HCT116 (cell line): ENCODE data around the gene AEBP2. TPM values are rescaled to one million over a fixed set of nuclear protein-coding genes. Genes with fewer than 3 reads are reported as not detected.

Source experiments
- ATAC-seq: fragments of 200-7000 bp; cut with Tn5 transposase; 2 replicates; pipeline ENCODE4 v1.9.1; 2020; ENCODE audit warnings: mild to moderate bottlenecking, moderate library complexity
- BruUV-seq: library from RNA; stranded (reverse); fragments of 400-500 nt; replicated peaks from 2 replicates; lab custom pipeline; 2021; lab: Mats Ljungman, UMichigan
- CTCF ChIA-PET: fragments of 300-600 bp; sonication (Branson Sonifier 250); formaldehyde crosslinking; loops from one replicate; lab custom pipeline; 2021; ENCODE audit warnings: antibody characterized with exemption; lab: Charles Lee
- POLR2A ChIA-PET: fragments of 300-600, 350-600 bp; sonication (Branson Sonifier 250); formaldehyde crosslinking; loops from one replicate; lab custom pipeline; 2021; ENCODE audit warnings: antibody characterized with exemption; lab: Charles Lee
- RAD21 ChIA-PET, 2 experiments: fragments of 300-600 bp; sonication (Branson Sonifier 250); formaldehyde crosslinking; loops; one replicate each; lab custom pipeline; 2023; ENCODE audit warnings: low total read pairs in 2 of 2; ENCODE audit not compliant: uncharacterized antibody in 2 of 2, unreplicated experiment in 2 of 2, low non-redundant PET in 1 of 2; lab: Charles Lee
- DNase-seq: peaks from one replicate; pipeline ENCODE4 v3.0.0-alpha.2; 2010; ENCODE audit warnings: low read depth, low spot score
- H2AFZ ChIP-seq: fragments of 200-600 bp; shearing (Covaris generic), sonication (generic); 2 replicates; pipeline ENCODE4 v1.6.1; 2017; ENCODE audit warnings: low read depth, mixed run types, mixed read lengths, antibody characterized with exemption, low read length; ENCODE audit not compliant: poor library complexity, severe bottlenecking
- H3K27ac ChIP-seq: 2 replicates; pipeline ENCODE4 v1.5.1; 2012; ENCODE audit warnings: low read depth, low read length
- H3K27me3 ChIP-seq: fragments of 200-600 bp; sonication (generic); 2 replicates; pipeline ENCODE4 v1.6.1; 2016; ENCODE audit warnings: mixed run types, low read length, mixed read lengths; ENCODE audit not compliant: insufficient read depth
- H3K36me3 ChIP-seq, 2 experiments: fragments of 200-500 bp in 1 of 2; fragments of 200-600 bp in 1 of 2; sonication (Bioruptor generic) in 1 of 2; sonication (generic) in 1 of 2; 2 replicates each; pipeline versions ENCODE4 v1.5.1 to v1.6.1; 2014 to 2016; ENCODE audit warnings: low read length in 2 of 2, inconsistent platforms in 1 of 2, mixed read lengths in 1 of 2, mixed run types in 1 of 2; ENCODE audit not compliant: insufficient read depth in 2 of 2, control insufficient read depth in 1 of 2
- H3K4me1 ChIP-seq, 2 experiments: fragments of 200-600 bp in 1 of 2; sonication (generic) in 1 of 2; 2 replicates each; pipeline versions ENCODE4 v1.5.1 to v1.6.1; 2012 to 2017; ENCODE audit warnings: low read length in 2 of 2, inconsistent platforms in 1 of 2, mild to moderate bottlenecking in 1 of 2, mixed read lengths in 1 of 2, mixed run types in 1 of 2, moderate library complexity in 1 of 2; ENCODE audit not compliant: insufficient read depth in 2 of 2, control insufficient read depth in 1 of 2
- H3K4me2 ChIP-seq: fragments of 200-600 bp; sonication (generic); 2 replicates; pipeline ENCODE4 v1.6.1; 2017; ENCODE audit warnings: mixed run types, low read length, mixed read lengths
- H3K4me3 ChIP-seq, 2 experiments: fragments of 200-600 bp in 1 of 2; sonication (generic) in 1 of 2; replicated peaks in 1 of 2; 2 replicates each; pipeline ENCODE4 v1.5.1; 2011 to 2016; ENCODE audit warnings: low read length in 2 of 2, control low read depth in 1 of 2, low read depth in 1 of 2, mild to moderate bottlenecking in 1 of 2, mixed read lengths in 1 of 2, mixed run types in 1 of 2
- H3K79me2 ChIP-seq: fragments of 200-600 bp; sonication (generic); 2 replicates; pipeline ENCODE4 v1.6.1; 2017; ENCODE audit warnings: mild to moderate bottlenecking, mixed run types, low read length, moderate library complexity, mixed read lengths; ENCODE audit not compliant: insufficient read depth
- H3K9ac ChIP-seq: fragments of 200-600 bp; sonication (generic); 2 replicates; pipeline ENCODE4 v1.6.1; 2016; ENCODE audit warnings: low read length, mixed read lengths
- H3K9me2 ChIP-seq: fragments of 200-600 bp; sonication (generic), shearing (Covaris generic); 2 replicates; pipeline ENCODE4 v1.6.1; 2017; ENCODE audit warnings: mixed run types, mild to moderate bottlenecking, moderate library complexity; ENCODE audit not compliant: insufficient read depth
- H3K9me3 ChIP-seq, 2 experiments: fragments of 200-500 bp in 1 of 2; fragments of 200-600 bp in 1 of 2; sonication (Bioruptor generic) in 1 of 2; sonication (generic) in 1 of 2; 2 replicates each; pipeline ENCODE4 v1.6.1; 2014 to 2017; ENCODE audit warnings: low read length in 2 of 2, mixed read lengths in 2 of 2, inconsistent platforms in 1 of 2, low read depth in 1 of 2, mild to moderate bottlenecking in 1 of 2, mixed run types in 1 of 2, moderate library complexity in 1 of 2; ENCODE audit not compliant: control insufficient read depth in 1 of 2, insufficient read depth in 1 of 2
- H4K20me1 ChIP-seq: fragments of 200-600 bp; sonication (generic), shearing (Covaris generic); 2 replicates; pipeline ENCODE4 v1.6.1; 2017; ENCODE audit warnings: mixed run types, mild to moderate bottlenecking, moderate library complexity; ENCODE audit not compliant: insufficient read depth
- CBX3 ChIP-seq: IDR thresholded peaks from 2 replicates; pipeline ENCODE4 v1.6.1; 2012; ENCODE audit warnings: low read depth
- CTCF ChIP-seq, 3 experiments: fragments of 200-600 bp in 1 of 3; sonication (generic) in 1 of 3; IDR thresholded peaks in 2 of 3; conservative IDR thresholded peaks in 1 of 3; 2 replicates each; pipeline ENCODE4 v1.5.1; 2012 to 2017; ENCODE audit warnings: low read depth in 2 of 3, low read length in 2 of 3, antibody characterized with exemption in 1 of 3, borderline replicate concordance in 1 of 3, control low read depth in 1 of 3, mild to moderate bottlenecking in 1 of 3, mixed read lengths in 1 of 3, mixed run types in 1 of 3, moderate library complexity in 1 of 3; ENCODE audit not compliant: insufficient read depth in 1 of 3
- EZH2 ChIP-seq: fragments of 200-600 bp; sonication (generic); IDR thresholded peaks from 2 replicates; pipeline ENCODE4 v1.6.1; 2017; ENCODE audit warnings: antibody characterized with exemption, mixed run types
- EZH2phosphoT487 ChIP-seq: fragments of 200-600 bp; IDR thresholded peaks from 2 replicates; pipeline ENCODE4 v1.6.1; 2018; ENCODE audit warnings: antibody characterized with exemption, borderline replicate concordance
- FOSL1 ChIP-seq: IDR thresholded peaks from 2 replicates; pipeline ENCODE4 v1.6.1; 2012; ENCODE audit warnings: low read depth
- JUND ChIP-seq: IDR thresholded peaks from 2 replicates; pipeline ENCODE4 v1.6.1; 2012
- MAX ChIP-seq: IDR thresholded peaks from 2 replicates; pipeline ENCODE4 v1.6.1; 2012
- POLR2AphosphoS5 ChIP-seq: IDR thresholded peaks from 2 replicates; pipeline ENCODE4 v1.6.1; 2011; ENCODE audit warnings: mild to moderate bottlenecking, low read depth, low read length, moderate library complexity
- RAD21 ChIP-seq: IDR thresholded peaks from 2 replicates; pipeline ENCODE4 v1.6.1; 2012; ENCODE audit warnings: low read depth, mild to moderate bottlenecking
- SIN3A ChIP-seq: IDR thresholded peaks from 2 replicates; pipeline ENCODE4 v1.6.1; 2012; ENCODE audit warnings: low read depth
- SP1 ChIP-seq: IDR thresholded peaks from 2 replicates; pipeline ENCODE4 v1.6.1; 2012; ENCODE audit warnings: low read depth
- TCF7L2 ChIP-seq: IDR thresholded peaks from 2 replicates; pipeline ENCODE4 v1.7.0; 2011; ENCODE audit warnings: borderline replicate concordance, inconsistent platforms; ENCODE audit not compliant: insufficient read depth, insufficient read length; ENCODE audit errors: extremely low read depth
- YY1 ChIP-seq: IDR thresholded peaks from 2 replicates; pipeline ENCODE4 v1.6.1; 2011; ENCODE audit warnings: low read length, low read depth, moderate library complexity, mild to moderate bottlenecking; ENCODE audit not compliant: insufficient replicate concordance; ENCODE audit errors: extremely low read depth
- ZNF274 ChIP-seq: fragments of 200-500 bp; sonication (Bioruptor generic); IDR thresholded peaks from 2 replicates; pipeline ENCODE4 v1.6.1; 2014; ENCODE audit warnings: mild to moderate bottlenecking, low read depth, low read length, inconsistent platforms
- intact Hi-C: fragments of 100-400 bp; cut with micrococcal nuclease; formaldehyde crosslinking; loops from 2 replicates; pipeline ENCODE4 v1.10.0; 2022
- total RNA-seq: library from RNA; stranded (reverse); gene quantifications from one replicate; pipeline ENCODE4 v1.2.1, GENCODE V29; 2021; ENCODE audit not compliant: unreplicated experiment

AEBP2 gene
- total RNA-seq, 1 experiment from 2014 or later = 44.6 TPM

- BruUV-seq = no TSS peak
- TF ChIP-seq CBX3 = no peak
- no peak for TF ChIP-seq ZNF274
- no peak for TF ChIP-seq POLR2AphosphoS5
- no peak for TF ChIP-seq TCF7L2
- no peak for TF ChIP-seq EZH2phosphoT487
- Histone ChIP-seq H3K4me2 (no peak overlapping the region), H3K79me2 (no peaks in the 10 kb centered on the region), H3K36me3 (no peaks in the 10 kb centered on the region), H3K9ac (no peak overlapping the region), H3K9me2 (no peaks in the 10 kb centered on the region), H4K20me1 (no peaks in the 10 kb centered on the region), H3K9me3 (no peaks in the 10 kb centered on the region), H3K27ac (no peak overlapping the region), H3K4me1 (no peaks in the 10 kb centered on the region), H3K4me3 (no peak overlapping the region), H3K27me3 (no peaks in the 10 kb centered on the region), H2AFZ (no peak overlapping the region)
- ATAC-seq (no peak), DNase-seq (no peak)
- CTCF ChIA-PET = no interaction called here
- POLR2A ChIA-PET = no interaction called here
- intact Hi-C loops = no loop called here
- RAD21 ChIA-PET = no interaction called here
These were observed 23.7 kb upstream of the AEBP2 start for GRCh38 chr12:19415563-19415962.

GRCh38 chr12:19419086-19419485 lies 20.2 kb upstream of the AEBP2 start:
- 0 out of 4 replicates have a peak, but pooled peaks cover 0 to 5% of the 10 kb centered on the region in 2 experiments for H3K4me1 ChIP-seq
- BruUV-seq = no TSS peak
- TF ChIP-seq SP1 = no peak
- no peak for TF ChIP-seq SIN3A
- no peak for TF ChIP-seq CTCF (IDR thresholded peaks at IDR 0.05 in 2 of 3, conservative IDR thresholded peaks at IDR 0.05 in 1 of 3; ENCODE audit: borderline replicate concordance in 1 of 3, insufficient read depth in 1 of 3, low read depth in 2 of 3, low read length in 2 of 3)
- TF ChIP-seq MAX = no peak
- TF ChIP-seq EZH2 = no peak
- no peak for TF ChIP-seq EZH2phosphoT487
- TF ChIP-seq RAD21 = no peak
- TF ChIP-seq JUND = no peak
- TF ChIP-seq FOSL1 = no peak
- no peak for TF ChIP-seq YY1
- intact Hi-C loops = no loop called here
- H4K20me1 ChIP-seq = no peaks in the 10 kb centered on the region
- H3K4me3 ChIP-seq = no peak overlapping the region
- H3K9me2 ChIP-seq = no peaks in the 10 kb centered on the region
- no peak overlapping the region for H3K27ac ChIP-seq
- no peak for DNase-seq
- H2AFZ ChIP-seq = no peak overlapping the region
- H3K36me3 ChIP-seq = no peaks in the 10 kb centered on the region
- H3K4me2 ChIP-seq = no peak overlapping the region
- ChIA-PET CTCF (no interaction called here), RAD21 (no interaction called here), POLR2A (no interaction called here)
- no peaks in the 10 kb centered on the region for H3K27me3 ChIP-seq
- ATAC-seq = no peak
- no peaks in the 10 kb centered on the region for H3K9me3 ChIP-seq
- H3K79me2 ChIP-seq = no peaks in the 10 kb centered on the region
- H3K9ac ChIP-seq = no peak overlapping the region
